Activated T-helper 1 cell treated with anti-CD3 and anti-CD28 coated beads, Interleukin-2, amount 50 U/mL, for 16 hours (primary cell): ENCODE measurements around the gene EIPR1.
A peak's percentile ranks its signal among the peaks of the same experiment; 100 is the strongest.

Experiments
- DNase-seq, 2 donors: peaks; one replicate each; pipeline ENCODE4 v3.0.0-alpha.2; 2020; ENCODE audit warnings: low read depth in 1 of 2, low spot score in 1 of 2

Gene EIPR1

DNA sequence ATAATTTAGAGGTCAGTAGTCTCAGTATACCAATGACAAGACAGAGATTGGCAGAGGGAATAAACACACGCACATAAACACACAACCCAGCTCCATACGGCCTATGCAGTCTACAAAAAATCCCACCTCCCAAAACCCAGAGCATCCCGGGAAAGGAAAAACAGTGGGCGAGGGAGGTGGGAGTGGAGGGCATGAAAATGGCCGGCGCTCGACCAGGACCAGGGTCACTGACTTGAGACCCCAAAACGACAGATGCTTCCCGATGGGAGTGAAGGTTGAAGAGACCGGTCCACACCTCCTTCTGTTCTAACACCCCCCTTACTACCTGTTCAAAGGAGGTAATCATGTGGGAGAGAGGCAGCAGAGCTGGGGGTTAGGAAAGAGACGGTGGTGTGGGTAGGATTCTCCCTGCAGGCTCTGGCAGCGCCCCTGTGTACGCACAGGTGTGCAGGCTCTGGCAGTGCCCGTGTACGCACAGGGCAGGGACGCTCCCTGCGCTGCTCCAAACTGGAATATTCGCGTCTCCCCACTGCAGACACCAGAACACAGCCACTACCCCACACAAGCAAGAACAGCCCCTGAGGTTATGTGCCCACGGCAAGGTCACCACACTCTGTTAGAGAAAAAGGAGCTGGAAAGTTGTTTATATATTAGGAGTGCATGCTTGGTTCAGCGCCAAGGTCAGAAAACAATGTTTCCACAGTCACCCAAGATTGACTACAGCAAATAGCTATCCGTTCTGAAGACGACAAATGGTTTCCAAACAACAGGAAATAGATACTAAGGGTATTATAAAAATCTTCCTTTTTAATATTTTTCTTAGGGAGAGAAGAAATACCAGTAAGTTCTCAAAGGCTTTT lies 67.9 kb downstream of the EIPR1 start:
- no peak for DNase-seq

DNA sequence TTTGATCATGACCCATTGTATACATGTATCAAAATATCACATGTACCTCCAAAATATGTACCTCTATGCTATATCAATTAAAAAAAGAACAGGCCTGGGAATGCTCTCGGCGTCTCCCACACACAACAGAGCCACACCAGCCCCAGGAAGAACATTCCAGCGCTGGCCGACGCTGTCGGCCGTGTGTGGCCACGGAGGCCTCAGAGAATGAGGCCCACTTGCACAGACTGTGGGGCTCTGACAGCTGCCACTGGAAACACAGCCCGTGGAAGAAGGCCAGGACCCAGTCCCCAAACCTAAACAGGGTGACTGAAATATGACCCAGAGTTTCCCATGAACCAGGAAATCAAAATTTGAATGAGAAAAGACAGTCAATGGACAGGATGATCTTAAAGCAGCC lies 69.7 kb downstream of the EIPR1 start:
- no peak for DNase-seq

DNA sequence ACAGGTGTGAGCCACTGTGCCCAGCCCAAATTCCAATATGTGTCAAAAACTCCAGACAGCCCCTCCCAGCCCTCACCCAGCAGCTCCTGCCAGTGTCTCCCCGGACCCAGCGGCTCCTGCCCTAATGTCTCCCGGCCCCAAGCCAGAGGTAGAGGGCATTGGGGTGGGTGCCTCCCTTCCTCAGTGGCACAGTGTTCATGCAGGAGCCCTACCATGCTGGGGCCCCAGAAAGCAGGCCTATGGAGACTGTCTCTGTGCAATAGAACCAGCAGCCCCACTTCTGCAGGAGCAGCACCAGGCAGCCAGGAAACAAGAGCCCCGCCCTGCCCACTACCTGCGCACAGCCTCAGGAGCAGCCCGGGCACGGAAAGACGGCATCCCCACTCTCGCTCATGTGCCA lies 70.4 kb downstream of the EIPR1 start:
- DNase-seq = no peak

DNA sequence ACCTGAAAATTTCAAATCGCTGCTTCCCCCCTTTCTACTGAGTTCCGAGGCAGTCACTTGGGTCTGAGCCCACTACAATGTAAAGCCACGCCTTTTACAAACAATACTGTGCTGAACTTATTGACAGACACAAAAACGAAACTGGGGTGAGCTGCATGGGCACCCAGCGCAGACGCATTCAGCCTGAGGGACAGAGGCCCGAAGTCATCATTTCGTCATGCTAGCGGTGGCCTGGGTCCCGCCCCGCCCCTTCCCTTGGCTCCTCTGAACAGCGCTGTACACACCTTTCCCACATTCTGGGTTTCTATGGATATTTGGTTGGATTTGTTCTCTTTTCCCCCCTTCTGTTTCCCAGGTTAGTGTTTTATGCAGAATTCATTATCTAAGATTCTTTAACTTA lies 71.7 kb downstream of the EIPR1 start:
- no peak for DNase-seq

DNA sequence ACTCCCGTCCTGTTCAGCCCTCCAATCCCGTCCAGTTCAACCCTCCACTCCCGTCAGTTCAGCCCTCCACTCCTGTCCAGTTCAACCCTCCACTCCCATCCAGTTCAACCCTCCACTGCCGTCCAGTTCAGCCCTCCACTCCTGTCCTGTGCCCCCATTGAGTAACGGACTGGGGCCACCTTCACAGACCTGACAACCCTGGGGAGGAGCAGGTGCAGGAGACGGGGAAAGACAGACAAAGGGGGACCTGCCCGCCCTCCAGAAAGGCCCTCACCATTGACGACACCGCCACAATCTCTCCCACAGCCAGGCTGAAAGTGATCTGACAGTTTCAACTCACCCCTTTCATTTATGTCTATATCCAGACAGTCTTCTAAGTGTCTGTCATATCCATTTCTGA lies 72.2 kb downstream of the EIPR1 start:
- no peak for DNase-seq

DNA sequence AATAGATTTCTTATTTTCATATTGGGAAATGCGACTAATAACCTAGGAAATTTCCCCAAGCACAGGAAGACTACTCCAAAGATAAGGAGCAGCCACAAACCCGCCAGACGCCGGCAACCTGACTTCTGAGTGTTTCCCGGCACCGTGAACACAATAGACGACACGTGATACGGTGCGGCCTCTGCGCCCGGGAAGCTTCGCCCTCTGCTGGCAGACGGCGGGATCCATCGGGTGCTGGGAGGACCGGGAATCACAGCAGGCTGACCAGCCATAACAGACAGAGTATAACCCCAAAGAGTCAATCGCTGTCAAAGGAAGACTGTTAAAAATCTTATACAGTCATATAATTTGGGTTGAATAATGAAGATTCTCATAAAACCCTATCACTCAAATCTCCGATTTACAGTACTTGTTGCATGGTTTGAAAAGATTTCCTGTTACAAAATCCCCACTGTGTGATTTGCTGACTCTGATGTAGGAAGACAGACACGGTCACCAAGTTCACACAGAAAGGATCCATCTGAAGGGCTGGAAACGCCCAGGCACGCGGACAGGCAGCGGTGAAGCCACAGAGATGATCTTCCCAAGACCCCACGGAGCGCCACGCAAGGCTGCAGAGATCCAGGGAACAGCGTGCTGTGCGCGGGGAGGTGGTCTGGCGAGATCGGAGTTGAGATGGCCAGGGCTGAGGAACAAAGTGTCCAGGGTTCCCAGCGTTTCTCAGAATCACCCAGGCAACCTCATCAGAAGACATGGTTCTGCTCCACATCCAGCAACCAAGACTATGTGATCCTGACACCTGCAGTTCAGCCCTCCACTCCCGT lies 73.8 kb downstream of the EIPR1 start:
- peak; percentile 59 to 62 for DNase-seq

DNA sequence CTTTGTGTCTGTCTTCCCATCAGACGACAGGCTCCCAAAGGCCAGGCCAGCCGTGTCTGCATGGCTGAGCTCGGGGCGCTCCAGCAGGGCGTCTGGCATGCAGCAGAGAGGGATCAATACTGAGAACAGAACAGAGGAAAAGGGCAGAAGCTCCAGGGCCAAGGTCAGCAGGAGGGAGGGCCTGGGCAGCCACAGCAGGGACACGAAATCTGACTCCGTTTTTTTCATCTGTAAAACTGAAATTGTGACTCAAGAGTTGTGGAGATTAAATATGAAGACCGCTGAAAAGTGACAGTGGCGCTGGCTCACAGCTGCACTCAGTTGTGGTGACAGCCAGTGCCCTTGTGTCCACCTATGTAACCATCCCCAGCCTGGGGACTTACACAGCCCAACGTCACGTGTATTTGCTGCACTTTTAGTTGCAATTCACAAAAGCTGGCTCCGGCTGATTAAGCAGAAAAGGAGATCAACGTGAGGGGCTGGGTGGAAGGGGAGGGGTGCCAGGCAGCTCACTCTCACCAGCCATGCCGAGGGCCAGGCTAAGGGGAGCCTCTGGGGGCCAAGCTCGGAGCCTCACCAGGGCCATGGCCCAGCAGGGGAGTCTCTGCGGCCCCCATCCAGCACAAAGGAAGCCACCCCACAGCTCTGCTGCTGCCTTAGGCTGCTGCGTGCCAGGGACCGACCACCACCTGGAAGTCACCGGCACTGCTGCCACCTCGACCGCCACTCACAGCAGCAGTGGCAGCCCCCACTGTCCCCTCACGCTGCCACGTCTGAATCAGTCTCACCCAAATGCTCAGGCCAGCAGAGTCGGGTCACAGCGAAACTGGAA lies 74.7 kb downstream of the EIPR1 start:
- no peak for DNase-seq

DNA sequence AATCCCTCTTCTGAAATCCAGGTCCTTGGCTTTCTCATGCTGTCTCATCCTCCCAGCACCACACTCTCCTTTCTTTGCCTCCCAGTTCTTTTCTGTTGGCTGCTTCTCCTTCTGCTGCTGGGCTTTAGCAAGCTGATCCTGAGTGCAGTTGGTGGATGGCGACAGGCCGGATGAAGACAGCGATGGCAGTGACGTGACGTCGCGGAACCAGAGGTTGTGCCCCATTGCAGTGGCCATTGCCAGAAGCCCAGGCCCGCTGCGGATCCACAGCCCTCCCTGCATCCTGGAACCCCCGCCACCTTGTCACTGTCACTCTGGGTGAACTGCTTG lies 75.2 kb downstream of the EIPR1 start:
- no peak for DNase-seq

DNA sequence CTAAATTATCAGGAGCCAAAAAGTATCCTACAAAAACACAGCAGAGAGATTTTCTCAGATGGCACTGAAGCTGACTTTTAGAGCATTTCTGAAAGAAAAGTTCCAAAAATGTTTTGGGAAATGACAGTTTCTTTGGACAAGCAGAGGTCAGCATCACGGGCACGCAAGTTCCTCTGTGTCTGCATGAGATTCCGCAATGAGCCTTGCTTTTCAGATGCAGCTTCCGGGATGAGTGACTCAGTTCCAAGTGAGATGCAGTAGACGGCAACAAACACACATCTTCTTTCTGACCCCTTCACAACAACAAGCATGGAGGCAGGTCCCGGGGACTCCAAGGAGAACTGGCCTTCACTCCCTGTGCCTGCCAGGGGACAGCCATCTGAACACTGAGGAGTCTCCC lies 76.6 kb downstream of the EIPR1 start:
- no peak for DNase-seq

DNA sequence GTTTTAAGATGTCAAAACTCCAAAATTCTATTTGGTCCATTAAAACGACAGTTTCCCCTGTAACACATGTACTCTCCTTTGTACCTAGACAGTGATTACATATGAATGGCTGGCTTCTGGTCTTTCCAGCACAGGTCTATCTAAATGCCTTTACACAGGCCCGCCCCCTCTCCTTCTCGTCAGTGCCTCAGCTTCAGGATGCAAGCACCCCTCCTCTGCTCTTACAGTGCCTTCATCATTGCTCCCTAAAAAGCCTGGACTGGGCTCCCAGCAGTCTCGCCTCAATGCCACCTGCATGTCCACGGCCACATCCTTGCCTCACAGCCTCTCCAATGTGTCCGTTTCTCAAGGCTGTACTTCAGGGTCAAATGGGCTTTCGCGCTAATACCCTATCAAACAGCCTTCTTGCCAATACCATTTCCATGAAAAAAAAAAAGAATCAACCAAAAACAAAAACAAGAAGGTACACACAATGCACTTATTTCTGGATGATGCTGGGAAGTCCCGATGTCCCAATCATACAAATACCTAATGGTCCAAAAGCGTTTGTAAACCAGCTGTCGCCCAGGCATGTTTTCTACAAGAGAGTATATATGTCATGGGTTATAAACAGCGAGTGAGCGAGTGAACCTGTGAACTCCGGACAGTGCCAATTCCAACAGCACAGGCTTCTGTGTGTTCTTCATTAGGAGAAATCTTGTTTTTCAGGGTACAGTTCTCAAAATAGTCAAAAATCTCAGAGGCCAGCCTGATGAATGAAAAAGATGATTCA lies 77.2 kb downstream of the EIPR1 start:
- DNase-seq = no peak

DNA sequence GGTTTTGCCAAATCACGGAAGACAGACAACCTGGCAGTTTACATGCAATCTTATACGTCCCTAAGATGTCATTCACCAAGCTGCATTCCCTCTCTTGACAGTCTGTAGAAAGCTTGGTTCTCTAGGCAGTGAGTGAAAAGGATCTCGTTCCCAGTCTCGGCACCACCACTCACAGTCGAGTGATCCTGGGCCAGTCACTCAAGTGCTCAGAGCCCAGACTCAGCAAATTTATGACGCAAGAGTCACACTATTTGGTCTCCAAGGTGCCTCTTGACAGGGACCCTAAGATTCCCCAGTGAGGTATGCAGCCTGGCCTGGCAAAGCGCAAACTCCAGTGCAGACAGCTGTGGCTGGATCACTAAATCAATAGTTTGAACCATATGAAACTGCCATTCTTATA lies 77.9 kb downstream of the EIPR1 start:
- no peak for DNase-seq

DNA sequence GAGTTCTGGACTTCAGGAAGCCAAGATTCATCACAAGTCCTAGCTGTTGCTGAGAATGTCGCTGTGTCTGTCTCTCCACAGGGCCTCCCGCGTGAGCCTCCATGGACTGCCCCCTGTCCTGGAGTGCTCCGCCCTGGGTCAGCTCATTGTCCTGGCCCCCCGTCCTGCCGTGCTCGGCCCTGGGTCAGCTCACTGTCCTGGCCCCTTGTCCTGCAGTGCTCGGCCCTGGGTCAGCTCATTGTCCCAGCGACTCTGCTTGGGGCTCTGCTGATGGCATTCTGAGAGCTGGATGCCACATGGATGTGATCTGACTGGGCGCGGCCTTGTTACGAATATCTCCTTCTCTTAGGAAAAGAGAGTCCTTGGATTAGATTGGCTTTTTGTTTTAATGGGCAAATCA lies 78.5 kb downstream of the EIPR1 start:
- DNase-seq = no peak

DNA sequence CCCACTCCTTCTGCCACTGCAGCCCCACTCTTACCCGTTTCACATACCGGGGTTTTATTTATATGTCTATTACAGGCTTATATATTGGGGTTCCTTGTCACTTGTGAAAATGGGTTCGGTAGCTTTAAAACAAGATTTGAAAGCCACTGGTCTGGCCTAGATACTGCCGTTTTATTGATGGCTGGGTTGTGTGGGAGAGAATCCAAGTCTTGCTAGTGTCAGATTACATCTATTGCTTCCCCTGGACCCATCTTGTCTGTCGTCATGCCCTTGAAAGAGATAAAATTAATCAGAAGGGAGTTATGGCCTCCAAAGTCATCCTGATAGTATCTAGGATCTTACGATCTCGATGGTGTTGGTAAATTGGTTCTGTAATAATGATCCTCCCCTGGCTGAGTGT lies 79.4 kb downstream of the EIPR1 start:
- DNase-seq = no peak

DNA sequence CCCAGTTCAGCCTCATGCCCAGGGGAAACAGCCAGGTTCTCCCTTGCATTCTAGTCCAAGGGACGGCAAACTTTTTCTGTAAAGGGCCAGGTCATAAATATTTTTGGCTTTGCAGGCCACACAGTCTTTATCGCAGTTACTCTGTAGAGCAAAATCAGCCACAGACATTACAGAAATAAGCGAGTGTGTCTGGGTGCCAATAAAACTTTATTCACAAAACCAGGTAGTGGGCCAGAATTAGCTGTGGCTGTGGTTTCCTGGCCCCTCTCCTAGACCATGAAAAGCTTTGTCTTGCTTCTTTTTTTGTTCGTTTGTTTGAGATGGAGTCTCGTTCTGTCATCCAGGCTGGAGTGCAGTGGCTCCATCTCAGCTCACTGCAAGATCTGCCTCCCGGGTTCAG lies 80.1 kb downstream of the EIPR1 start:
- no peak for DNase-seq

DNA sequence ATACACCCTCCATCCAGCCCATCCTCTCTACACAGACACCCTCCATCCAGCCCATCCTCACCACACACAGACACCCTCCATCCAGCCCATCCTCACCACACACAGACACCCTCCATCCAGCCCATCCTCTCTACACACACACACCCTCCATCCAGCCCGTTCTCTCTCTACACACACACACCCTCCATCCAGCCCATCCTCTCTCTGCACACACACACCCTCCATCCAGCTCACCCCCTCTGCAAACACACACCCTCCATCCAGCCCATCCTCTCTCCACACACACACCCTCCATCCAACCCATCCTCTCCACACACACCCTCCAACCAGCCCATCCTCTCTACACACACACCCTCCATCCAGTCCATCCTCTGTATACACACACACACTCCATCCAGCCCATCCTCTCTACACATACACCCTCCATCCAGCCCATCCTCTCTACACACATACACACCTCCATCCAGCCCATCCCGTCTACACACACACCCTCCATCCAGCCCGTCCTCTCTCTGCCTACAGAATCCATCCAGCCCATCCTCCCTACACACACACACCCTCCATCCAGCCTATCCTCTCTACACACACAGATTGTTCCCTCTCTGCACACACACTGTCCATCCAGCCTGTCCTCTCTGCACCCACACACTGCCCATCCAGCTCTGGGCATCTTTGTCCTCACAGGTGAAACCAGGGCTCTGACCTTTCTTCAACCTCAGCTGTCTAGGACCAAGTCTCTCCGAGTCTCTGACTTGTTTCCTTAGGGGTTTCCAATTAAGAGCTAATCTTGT lies 81.2 kb downstream of the EIPR1 start:
- DNase-seq = no peak

DNA sequence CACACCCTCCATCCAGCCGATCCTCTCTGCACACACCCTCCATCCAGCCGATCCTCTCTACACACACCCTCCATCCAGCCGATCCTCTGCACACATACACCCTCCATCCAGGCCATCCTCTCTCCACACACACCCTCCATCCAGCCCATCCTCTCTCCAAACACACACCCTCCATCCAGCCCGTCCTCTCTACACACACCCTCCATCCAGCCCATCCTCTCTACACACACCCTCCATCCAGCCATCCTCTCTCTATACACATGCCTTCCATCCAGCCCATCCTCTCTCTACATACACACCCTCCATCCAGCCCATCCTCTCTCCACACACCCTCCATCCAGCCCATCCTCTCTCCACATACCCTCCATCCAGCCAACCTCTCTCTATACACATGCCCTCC lies 83.1 kb downstream of the EIPR1 start:
- no peak for DNase-seq

DNA sequence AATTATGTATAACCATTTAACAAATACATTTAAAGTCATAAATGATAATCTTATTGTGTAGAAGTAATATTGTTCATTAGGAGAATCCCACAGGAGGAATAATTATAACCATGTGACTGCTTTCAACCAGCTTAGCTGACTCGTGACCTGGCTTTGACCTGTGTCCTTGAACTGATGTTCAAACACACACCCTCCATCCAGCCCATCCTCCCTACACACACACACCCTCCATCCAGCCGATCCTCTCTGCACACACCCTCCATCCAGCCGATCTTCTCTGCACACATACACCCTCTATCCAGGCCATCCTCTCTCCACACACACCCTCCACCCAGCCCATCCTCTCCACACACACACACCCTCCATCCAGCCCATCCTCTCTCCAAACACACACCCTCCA lies 83.5 kb downstream of the EIPR1 start:
- no peak for DNase-seq

DNA sequence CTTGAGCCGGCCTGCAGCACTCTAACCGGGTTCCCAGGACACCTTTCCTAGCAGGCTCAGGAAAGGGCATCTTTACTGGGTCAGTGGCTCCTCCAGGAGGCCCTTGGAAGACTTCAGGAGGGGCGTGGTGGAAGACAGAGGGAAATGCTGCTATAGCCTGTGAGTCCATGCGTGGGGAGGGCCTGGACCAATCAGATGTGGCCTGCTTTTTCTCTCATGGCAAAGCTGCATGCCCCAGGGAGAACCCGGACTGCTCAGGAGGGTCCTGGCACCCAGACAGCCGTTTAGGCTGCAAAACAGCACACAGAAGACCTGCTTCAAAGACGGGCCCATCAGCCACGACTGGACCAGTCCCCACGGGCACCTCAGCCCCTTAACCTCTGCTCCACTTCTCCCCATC lies 84.4 kb downstream of the EIPR1 start:
- DNase-seq = no peak

DNA sequence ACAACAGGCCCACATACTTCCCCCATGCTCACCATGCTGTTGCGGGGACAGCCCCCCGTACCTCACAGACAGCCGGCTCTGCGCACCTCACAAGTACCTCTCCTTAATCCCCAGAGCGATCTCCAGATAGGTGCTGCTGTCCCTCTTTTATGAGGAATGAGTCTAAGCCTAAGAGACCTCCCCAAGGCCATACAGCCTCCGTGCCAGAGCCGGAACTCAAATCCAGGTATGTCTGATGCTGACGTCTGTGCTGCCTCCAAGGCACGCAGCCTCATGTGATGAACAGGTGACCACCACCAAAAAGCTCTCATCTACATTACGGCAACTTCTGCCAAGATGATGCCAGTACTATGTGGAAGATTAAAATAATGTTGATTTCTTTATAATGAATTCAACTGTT lies 85.2 kb downstream of the EIPR1 start:
- DNase-seq = no peak

DNA sequence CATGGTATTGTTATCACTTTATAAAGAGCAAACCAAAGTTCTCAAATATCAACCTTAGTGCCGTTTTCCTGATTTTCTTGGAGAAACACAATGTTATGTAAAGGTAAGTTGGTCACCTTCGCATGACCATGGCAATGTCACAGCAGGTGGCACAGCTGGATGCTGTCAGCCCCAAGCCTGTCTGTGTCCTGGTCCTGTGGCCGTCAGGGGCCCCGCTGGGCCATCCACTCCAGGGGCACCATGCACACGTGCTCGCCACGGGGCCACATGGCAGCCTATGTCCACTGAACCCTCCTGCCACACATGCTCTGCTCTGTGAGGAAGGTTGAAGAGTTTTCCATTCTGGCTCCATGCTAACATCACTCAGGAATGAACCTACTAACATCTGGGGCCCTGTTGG lies 85.9 kb downstream of the EIPR1 start:
- DNase-seq = no peak
